Dermis microvascular lymphatic vessel endothelial cell (primary cell): ENCODE measurements around the gene KSR1. TPM values are rescaled to one million over a fixed set of nuclear protein-coding genes. Genes with fewer than 3 reads are reported as not detected.

ENCODE experiments used
- total RNA-seq: library from RNA; depleted of rRNA; stranded (reverse); fragments of >200 nt; gene quantifications from 2 replicates; pipeline ENCODE4 v1.2.1, GENCODE V29; 2014

Gene KSR1
- total RNA-seq, 1 donor from 2014 or later, result 6.2 TPM

Other genes starting within 250 kb of the KSR1 start
- 257 and 821 TPM in 2 replicates for gene WSB1, start 162.3 kb upstream of the KSR1 start, total RNA-seq
- 26.1 and 69.7 TPM in 2 replicates for gene LGALS9, start 174.7 kb downstream of the KSR1 start, total RNA-seq